Smooth muscle cell (in vitro differentiated cells): ENCODE measurements around the gene IQGAP2. TPM values are rescaled to one million over a fixed set of nuclear protein-coding genes. Genes with fewer than 3 reads are reported as not detected.

Source experiments
- DNase-seq: peaks from one replicate; lab custom pipeline; 2025; ENCODE audit not compliant: unreplicated experiment; lab: John Stamatoyannopoulos, UW
- H2AFZ ChIP-seq: fragments of 200-600 bp; sonication (generic); 2 replicates; pipeline ENCODE4 v1.6.0; 2016; ENCODE audit warnings: antibody characterized with exemption, low read depth, mild to moderate bottlenecking
- H3F3A ChIP-seq: fragments of 200-600 bp; sonication (generic); 2 replicates; pipeline ENCODE4 v1.6.0; 2017; ENCODE audit warnings: antibody characterized with exemption, low read depth
- H3K27ac ChIP-seq: fragments of 200-600 bp; sonication (generic); 2 replicates; pipeline ENCODE4 v1.5.1; 2016; ENCODE audit warnings: low read depth, mild to moderate bottlenecking
- H3K27me3 ChIP-seq: fragments of 200-600 bp; sonication (generic); 2 replicates; pipeline ENCODE4 v1.6.1; 2016; ENCODE audit warnings: low read depth, mild to moderate bottlenecking
- H3K36me3 ChIP-seq: fragments of 200-600 bp; sonication (generic); 2 replicates; pipeline ENCODE4 v1.5.1; 2016; ENCODE audit warnings: low read depth
- H3K4me1 ChIP-seq: fragments of 200-600 bp; sonication (generic); 2 replicates; pipeline ENCODE4 v1.5.1; 2016; ENCODE audit warnings: low read depth
- H3K4me2 ChIP-seq: fragments of 200-600 bp; sonication (generic); 2 replicates; pipeline ENCODE4 v1.6.0; 2016; ENCODE audit warnings: mild to moderate bottlenecking
- H3K4me3 ChIP-seq: fragments of 200-600 bp; sonication (generic); 2 replicates; pipeline ENCODE4 v1.5.1; 2016; ENCODE audit warnings: mild to moderate bottlenecking
- H3K79me2 ChIP-seq: fragments of 200-600 bp; sonication (generic); 2 replicates; pipeline ENCODE4 v1.6.0; 2016; ENCODE audit warnings: low read depth, mild to moderate bottlenecking
- H3K9ac ChIP-seq: fragments of 200-600 bp; sonication (generic); 2 replicates; pipeline ENCODE4 v1.6.0; 2016; ENCODE audit warnings: low read depth
- H3K9me3 ChIP-seq: fragments of 200-600 bp; sonication (generic); replicated peaks from 2 replicates; pipeline ENCODE4 v1.5.1; 2016; ENCODE audit warnings: low read depth
- H4K20me1 ChIP-seq: fragments of 200-600 bp; sonication (generic); 2 replicates; pipeline ENCODE4 v1.6.0; 2016; ENCODE audit warnings: low read depth
- CTCF ChIP-seq: fragments of 200-600 bp; sonication (generic); IDR thresholded peaks from 2 replicates; pipeline ENCODE4 v1.5.1; 2017; ENCODE audit warnings: borderline replicate concordance, mild to moderate bottlenecking, antibody characterized with exemption; ENCODE audit not compliant: insufficient read depth, poor library complexity, severe bottlenecking
- WGBS: methylation state at CpG from one replicate; pipeline ENCODE4 v1.1.7; 2016; ENCODE audit warnings: low lambda C conversion rate; 5-methylcytosine and 5-hydroxymethylcytosine counted together
- polyA plus RNA-seq: library from polyadenylated mRNA; unstranded; fragments of >200 nt; fragmentation: Nextera tagmentation; extraction: Ambion mirVana; gene quantifications from 2 replicates; pipeline ENCODE4 v1.2.1, GENCODE V29; 2016
- total RNA-seq: library from RNA; depleted of rRNA; stranded (reverse); fragments of >200 nt; gene quantifications from 2 replicates; pipeline ENCODE4 v1.2.3, GENCODE V29; 2014

Gene IQGAP2
- total and polyA plus RNA-seq, 2 experiments from 2014 or later, result 7.3 to 16.6 TPM

GRCh38 chr5:76673125-76673524 lies 270.0 kb downstream of the IQGAP2 start:
- Histone ChIP-seq H3K79me2 (no peaks in the 10 kb centered on the region), H3K4me1 (no peaks in the 10 kb centered on the region), H2AFZ (no peak overlapping the region), H4K20me1 (no peaks in the 10 kb centered on the region), H3K4me2 (no peak overlapping the region), H3K9ac (no peak overlapping the region), H3K36me3 (no peaks in the 10 kb centered on the region), H3K27ac (no peak overlapping the region), H3K9me3 (no peaks in the 10 kb centered on the region), H3K27me3 (no peaks in the 10 kb centered on the region), H3F3A (no peaks in the 10 kb centered on the region), H3K4me3 (no peak overlapping the region)
- no peak for TF ChIP-seq CTCF
- DNase-seq, result no peak

GRCh38 chr5:76674330-76675066 lies 271.4 kb downstream of the IQGAP2 start:
- H3K4me2 ChIP-seq, result no peak overlapping the region
- no peak overlapping the region for H2AFZ ChIP-seq
- no peak overlapping the region for H3K27ac ChIP-seq
- peaks cover 7% of the 10 kb centered on the region for H3K4me1 ChIP-seq
- no peak overlapping the region for H3K4me3 ChIP-seq
- H3K36me3 ChIP-seq, result no peaks in the 10 kb centered on the region
- 95% methylated on average over 8 of the region's 8 CpGs for WGBS
- H3K9me3 ChIP-seq, result no peaks in the 10 kb centered on the region
- H3K9ac ChIP-seq, result no peak overlapping the region
- H4K20me1 ChIP-seq, result no peaks in the 10 kb centered on the region
- no peak for DNase-seq
- no peak for TF ChIP-seq CTCF
- no peaks in the 10 kb centered on the region for H3K79me2 ChIP-seq
- no peaks in the 10 kb centered on the region for H3K27me3 ChIP-seq
- H3F3A ChIP-seq, result peaks cover 13% of the 10 kb centered on the region

GRCh38 chr5:76675364-76675763 lies 272.3 kb downstream of the IQGAP2 start:
- H3K4me3 ChIP-seq, result no peak overlapping the region
- no peaks in the 10 kb centered on the region for H3K9me3 ChIP-seq
- no peaks in the 10 kb centered on the region for H3K27me3 ChIP-seq
- no peak for DNase-seq
- H3F3A ChIP-seq, result peaks cover 15% of the 10 kb centered on the region
- peaks cover 8% of the 10 kb centered on the region for H3K4me1 ChIP-seq
- H3K79me2 ChIP-seq, result no peaks in the 10 kb centered on the region
- H3K36me3 ChIP-seq, result no peaks in the 10 kb centered on the region
- no peak overlapping the region for H3K4me2 ChIP-seq
- TF ChIP-seq CTCF, result no peak
- no peak overlapping the region for H3K27ac ChIP-seq
- no peaks in the 10 kb centered on the region for H4K20me1 ChIP-seq
- H3K9ac ChIP-seq, result no peak overlapping the region
- 97% methylated on average over 1 of the region's 1 CpG for WGBS
- H2AFZ ChIP-seq, result no peak overlapping the region

GRCh38 chr5:76677849-76678472 lies 274.9 kb downstream of the IQGAP2 start:
- no peaks in the 10 kb centered on the region for H3K27me3 ChIP-seq
- no peak overlapping the region for H3K27ac ChIP-seq
- H3K9ac ChIP-seq, result no peak overlapping the region
- no peaks in the 10 kb centered on the region for H4K20me1 ChIP-seq
- no peaks in the 10 kb centered on the region for H3K79me2 ChIP-seq
- DNase-seq, result no peak
- peaks cover 15% of the 10 kb centered on the region for H3F3A ChIP-seq
- no peaks in the 10 kb centered on the region for H3K9me3 ChIP-seq
- H3K4me3 ChIP-seq, result no peak overlapping the region
- no peak overlapping the region for H2AFZ ChIP-seq
- H3K4me2 ChIP-seq, result no peak overlapping the region
- H3K4me1 ChIP-seq, result peaks cover 8% of the 10 kb centered on the region
- no peaks in the 10 kb centered on the region for H3K36me3 ChIP-seq
- no peak for TF ChIP-seq CTCF
- 88% methylated on average over 8 of the region's 8 CpGs for WGBS
